ENCODE results near the gene PCSK5.
"Not testable (repeated sequence)": the region's sequence is repeated elsewhere in the genome, so short reads cannot be mapped to it uniquely, and the experiment has no call there.

Gene PCSK5

GRCh38 chr9:75957116-75957515 is 66.6 kb downstream of the PCSK5 start:
- no peak for DNase-seq (ENCODE audit: low read depth)
- H3K4me3 ChIP-seq (ENCODE audit: low read depth, low read length), result no peak overlapping the region

- no peak for DNase-seq (ENCODE audit: low read depth)
Observed at GRCh38 chr9:75958226-75958625, 67.8 kb downstream of the PCSK5 start.

GRCh38 chr9:75960551-75960950 is 70.1 kb downstream of the PCSK5 start:
- H3K4me3 ChIP-seq (ENCODE audit: low read depth, low read length), result no peak overlapping the region
- DNase-seq (ENCODE audit: low read depth), result no peak

More at GRCh38 chr9:75958226-75958625, 67.8 kb downstream of the PCSK5 start:
- H3K4me3 ChIP-seq (ENCODE audit: low read depth, low read length), result no peak overlapping the region

- DNase-seq (ENCODE audit: low read depth), result peak; percentile 25
Observed at GRCh38 chr9:75962013-75962661, 71.7 kb downstream of the PCSK5 start.

GRCh38 chr9:75962662-75963036 is 72.2 kb downstream of the PCSK5 start:
- DNase-seq (ENCODE audit: low read depth), result no peak
- no peak overlapping the region for H3K4me3 ChIP-seq (ENCODE audit: low read depth, low read length)

More at GRCh38 chr9:75962013-75962661, 71.7 kb downstream of the PCSK5 start:
- no peak overlapping the region for H3K4me3 ChIP-seq (ENCODE audit: low read depth, low read length)

- not testable (repeated sequence) for DNase-seq (ENCODE audit: low read depth); H3K4me3 ChIP-seq (ENCODE audit: low read depth, low read length)
Observed at GRCh38 chr9:75963321-75963720, 72.8 kb downstream of the PCSK5 start.

- H3K4me3 ChIP-seq (ENCODE audit: low read depth, low read length), result no peak overlapping the region
Observed at GRCh38 chr9:75964427-75964826, 74.0 kb downstream of the PCSK5 start.

GRCh38 chr9:75965231-75965630 is 74.8 kb downstream of the PCSK5 start:
- no peak for DNase-seq (ENCODE audit: low read depth)
- no peak overlapping the region for H3K4me3 ChIP-seq (ENCODE audit: low read depth, low read length)

More at GRCh38 chr9:75964427-75964826, 74.0 kb downstream of the PCSK5 start:
- no peak for DNase-seq (ENCODE audit: low read depth)

GRCh38 chr9:75967556-75967955 is 77.1 kb downstream of the PCSK5 start:
- no peak overlapping the region for H3K4me3 ChIP-seq (ENCODE audit: low read depth, low read length)
- DNase-seq (ENCODE audit: low read depth), result no peak

- DNase-seq (ENCODE audit: low read depth), result no peak
- no peak overlapping the region for H3K4me3 ChIP-seq (ENCODE audit: low read depth, low read length)
Observed at GRCh38 chr9:75974016-75974766, 83.7 kb downstream of the PCSK5 start.

GRCh38 chr9:75975071-75975470 is 84.6 kb downstream of the PCSK5 start:
- no peak overlapping the region for H3K4me3 ChIP-seq (ENCODE audit: low read depth, low read length)
- DNase-seq (ENCODE audit: low read depth), result no peak

GRCh38 chr9:75976549-75976948 is 86.1 kb downstream of the PCSK5 start:
- DNase-seq (ENCODE audit: low read depth), result no peak
- H3K4me3 ChIP-seq (ENCODE audit: low read depth, low read length), result no peak overlapping the region

GRCh38 chr9:75979362-75979761 is 88.9 kb downstream of the PCSK5 start:
- H3K4me3 ChIP-seq (ENCODE audit: low read depth, low read length), result no peak overlapping the region
- DNase-seq (ENCODE audit: low read depth), result no peak

- no peak for DNase-seq (ENCODE audit: low read depth)
- H3K4me3 ChIP-seq (ENCODE audit: low read depth, low read length), result no peak overlapping the region
Observed at GRCh38 chr9:75983319-75984045, 93.0 kb downstream of the PCSK5 start.

- H3K4me3 ChIP-seq (ENCODE audit: low read depth, low read length), result no peak overlapping the region
- no peak for DNase-seq (ENCODE audit: low read depth)
Observed at GRCh38 chr9:75985515-75985914, 95.0 kb downstream of the PCSK5 start.

- no peak for DNase-seq (ENCODE audit: low read depth)
Observed at GRCh38 chr9:75988663-75989062, 98.2 kb downstream of the PCSK5 start.

GRCh38 chr9:75990156-75990555 is 99.7 kb downstream of the PCSK5 start:
- no peak overlapping the region for H3K4me3 ChIP-seq (ENCODE audit: low read depth, low read length)
- no peak for DNase-seq (ENCODE audit: low read depth)

More at GRCh38 chr9:75988663-75989062, 98.2 kb downstream of the PCSK5 start:
- no peak overlapping the region for H3K4me3 ChIP-seq (ENCODE audit: low read depth, low read length)

- DNase-seq (ENCODE audit: low read depth), result no peak
- H3K4me3 ChIP-seq (ENCODE audit: low read depth, low read length), result no peak overlapping the region
Observed at GRCh38 chr9:75990576-75991304, 100.3 kb downstream of the PCSK5 start.

- DNase-seq (ENCODE audit: low read depth), result no peak
- no peak overlapping the region for H3K4me3 ChIP-seq (ENCODE audit: low read depth, low read length)
Observed at GRCh38 chr9:75992482-75993206, 102.2 kb downstream of the PCSK5 start.

Data from skeletal muscle cell (primary cell).